ENCODE measurements around the gene MTHFSD. TPM values are rescaled to one million over a fixed set of nuclear protein-coding genes. Genes with fewer than 3 reads are reported as not detected.

Gene MTHFSD
- total and polyA plus RNA-seq, 10 of the 15 experiments (the other 5 are each of a cell fraction or from before 2014, with no cell fraction given): 2.2 to 24.5 (median 18.1) TPM

- no peak for TF ChIP-seq RUNX3 (IDR thresholded peaks at IDR 0.05; ENCODE audit: low read length)
Observed at GRCh38 chr16:86558355-86559193, 3.5 kb upstream of the MTHFSD start (continued).

- POLR2A ChIA-PET: interaction anchor here (1.0 kb wide), 1 partner anchor 110 kb away, joined by 3 read pairs; no protein-coding TSS in a partner anchor
- no peak for DNase-seq (ENCODE audit: low read depth, low spot score)
- H4K20me1 ChIP-seq (ENCODE audit: control insufficient read depth, insufficient read depth): no peaks in the 10 kb centered on the region
- no peaks in the 10 kb centered on the region; the same call in 2 of the 3 replicates for H3K9me3 ChIP-seq (replicated peaks; ENCODE audit: control insufficient read depth, insufficient read depth, low read length)
- SMC1A ChIA-PET (ENCODE audit: uncharacterized antibody, unreplicated experiment): interaction anchor here (0.8 to 1.4 kb wide), 3 partner anchors 13 to 508 kb away, joined by 3 read pairs; no protein-coding TSS in a partner anchor
- H3K79me2 ChIP-seq (ENCODE audit: control insufficient read depth, insufficient read depth, low read length): peaks cover 10% of the 10 kb centered on the region
- RAD21 ChIA-PET (ENCODE audit: unreplicated experiment): interaction anchor here (1.7 kb wide), 1 partner anchor 505 kb away, joined by 6 read pairs; no protein-coding TSS in a partner anchor
- no peak for TF ChIP-seq ZNF207 (IDR thresholded peaks at IDR 0.05; ENCODE audit: borderline replicate concordance)
- H3K4me3 ChIP-seq: no peak overlapping the region
- BruUV-seq (replicated peaks): no TSS peak
- ATAC-seq: no peak
- H3K27me3 ChIP-seq (replicated peaks in 1 of 2; ENCODE audit: control insufficient read depth in 2 of 2, insufficient read depth in 2 of 2, low read length in 1 of 2): no peaks in the 10 kb centered on the region
- no peak overlapping the region for H3K4me2 ChIP-seq (ENCODE audit: control insufficient read depth, insufficient read depth)
- in situ Hi-C loops (cut with MboI): loop anchor here (10.0 kb wide), 1 partner anchor 837 kb away; the partner anchor contains the start of gene MAP1LC3B
- no peak overlapping the region for H3K9ac ChIP-seq (ENCODE audit: control insufficient read depth, insufficient read depth, low read length)
- FAIRE-seq: no peak
- intact Hi-C loops (cut with micrococcal nuclease; ENCODE audit: unreplicated experiment): no loop called here
- H2AFZ ChIP-seq (ENCODE audit: control insufficient read depth, low read depth, low read length): no peak overlapping the region
- WGBS (ENCODE audit: insufficient coverage, insufficient replicate concordance, low lambda C conversion rate, missing lambda C conversion rate): 73% methylated on average over 4 of the region's 4 CpGs
- H3K27ac ChIP-seq (ENCODE audit: control insufficient read depth, insufficient read depth): no peak overlapping the region
- CTCF ChIA-PET: interaction anchor here (1.0 to 2.3 kb wide), 2 partner anchors 22 to 505 kb away, joined by 4 to 11 read pairs; no protein-coding TSS in a partner anchor
- no peaks in the 10 kb centered on the region for H3K36me3 ChIP-seq (ENCODE audit: control insufficient read depth in 2 of 2, insufficient read depth in 2 of 2, low read length in 1 of 2)
- H3K4me1 ChIP-seq (ENCODE audit: control insufficient read depth, insufficient read depth, low read length): no peaks in the 10 kb centered on the region; the same call in 1 of the 2 replicates
Observed at GRCh38 chr16:86557587-86557986, 2.6 kb upstream of the MTHFSD start.

- Histone ChIP-seq H3K27ac (ENCODE audit: control insufficient read depth, insufficient read depth) (no peak overlapping the region), H3K27me3 (replicated peaks in 1 of 2; ENCODE audit: control insufficient read depth in 2 of 2, insufficient read depth in 2 of 2, low read length in 1 of 2) (no peaks in the 10 kb centered on the region), H3K4me2 (ENCODE audit: control insufficient read depth, insufficient read depth) (no peak overlapping the region), H2AFZ (ENCODE audit: control insufficient read depth, low read depth, low read length) (no peak overlapping the region), H3K79me2 (ENCODE audit: control insufficient read depth, insufficient read depth, low read length) (peaks cover 10% of the 10 kb centered on the region), H3K36me3 (ENCODE audit: control insufficient read depth in 2 of 2, insufficient read depth in 2 of 2, low read length in 1 of 2) (peaks cover 0 to 4% of the 10 kb centered on the region in 2 experiments; a peak in 1 of 4 replicates), H4K20me1 (ENCODE audit: control insufficient read depth, insufficient read depth) (no peaks in the 10 kb centered on the region), H3K9ac (ENCODE audit: control insufficient read depth, insufficient read depth, low read length) (no peak overlapping the region), H3K9me3 (replicated peaks; ENCODE audit: control insufficient read depth, insufficient read depth, low read length) (no peaks in the 10 kb centered on the region; the same call in 2 of the 3 replicates), H3K4me3 (no peak overlapping the region), H3K4me1 (ENCODE audit: control insufficient read depth, insufficient read depth, low read length) (no peaks in the 10 kb centered on the region; the same call in 1 of the 2 replicates)
- in situ Hi-C loops (cut with MboI) (loop anchor here (10.0 kb wide), 1 partner anchor 838 kb away; the partner anchor contains the start of gene MAP1LC3B), intact Hi-C loops (cut with micrococcal nuclease; ENCODE audit: unreplicated experiment) (no loop called here)
- ATAC-seq (no peak), FAIRE-seq (no peak), DNase-seq (ENCODE audit: low read depth, low spot score) (no peak)
- ChIA-PET CTCF (interaction anchor here (0.5 to 1.7 kb wide), 3 partner anchors 8 to 523 kb away, joined by 3 to 6 read pairs (median 3); no protein-coding TSS in a partner anchor), SMC1A (ENCODE audit: uncharacterized antibody, unreplicated experiment) (no interaction called here), POLR2A (interaction anchor here (1.0 kb wide), 1 partner anchor 111 kb away, joined by 3 read pairs; no protein-coding TSS in a partner anchor), RAD21 (ENCODE audit: unreplicated experiment) (no interaction called here)
- TF ChIP-seq CTCF (IDR thresholded peaks at IDR 0.05 in 2 of 3, conservative IDR thresholded peaks at IDR 0.05 in 1 of 3; ENCODE audit: control insufficient read depth in 2 of 3, extremely low read depth in 1 of 3, insufficient read depth in 1 of 3, low read depth in 3 of 3, low read length in 3 of 3) (no peak), CBX5 (IDR thresholded peaks at IDR 0.05; ENCODE audit: low read depth) (no peak), NR2C2 (IDR thresholded peaks at IDR 0.05; ENCODE audit: borderline replicate concordance, control insufficient read depth, insufficient read length, low read depth) (no peak), BHLHE40 (IDR thresholded peaks at IDR 0.05; ENCODE audit: borderline replicate concordance in 1 of 2, low read depth in 2 of 2, low read length in 1 of 2) (no peak), TCF7 (IDR thresholded peaks at IDR 0.05; ENCODE audit: borderline replicate concordance) (no peak), TARDBP (IDR thresholded peaks at IDR 0.05; ENCODE audit: borderline replicate concordance) (no peak)
- BruUV-seq (replicated peaks): no TSS peak
- 49% methylated on average over 5 of the region's 5 CpGs for WGBS (ENCODE audit: insufficient coverage, insufficient replicate concordance, low lambda C conversion rate, missing lambda C conversion rate)
Observed at GRCh38 chr16:86556576-86556975, 1.5 kb upstream of the MTHFSD start.

All from GM12878 (cell line).